Activated B cell treated with CpG ODN at 0.5 μM for 24 hours (primary cell): ENCODE results near the gene CORIN. TPM values are rescaled to one million over a fixed set of nuclear protein-coding genes. Genes with fewer than 3 reads are reported as not detected.

Experiments
- ATAC-seq: fragments of 200-7000 bp; cut with Tn5 transposase; one replicate; pipeline ENCODE4 v1.10.0; 2021; ENCODE audit warnings: low read depth, mild to moderate bottlenecking, moderate library complexity
- CTCF ChIA-PET: fragments of 350-600 bp; sonication (Branson Sonifier 250); formaldehyde crosslinking; loops from one replicate; lab custom pipeline; 2021; ENCODE audit warnings: antibody characterized with exemption; lab: Charles Lee
- POLR2A ChIA-PET: fragments of 350-600 bp; sonication (Branson Sonifier 250); formaldehyde crosslinking; loops from one replicate; lab custom pipeline; 2021; ENCODE audit warnings: antibody characterized with exemption; lab: Charles Lee
- DNase-seq: peaks from one replicate; pipeline ENCODE4 v3.0.0; 2022
- H3K27ac Mint-ChIP-seq: one replicate; pipeline ENCODE4 v1.8.0; 2020; ENCODE audit warnings: mixed read lengths
- H3K27me3 Mint-ChIP-seq: one replicate; pipeline ENCODE4 v1.8.0; 2021; ENCODE audit warnings: mixed read lengths
- H3K36me3 Mint-ChIP-seq: one replicate; pipeline ENCODE4 v1.8.0; 2021; ENCODE audit warnings: low read depth, mixed read lengths
- H3K4me1 Mint-ChIP-seq: one replicate; pipeline ENCODE4 v1.8.0; 2021; ENCODE audit warnings: mixed read lengths
- H3K4me3 Mint-ChIP-seq: one replicate; pipeline ENCODE4 v1.8.0; 2020; ENCODE audit warnings: mild to moderate bottlenecking, mixed read lengths
- H3K9me3 Mint-ChIP-seq: one replicate; pipeline ENCODE4 v1.8.0; 2020; ENCODE audit warnings: mixed read lengths
- CTCF ChIP-seq: fragments of 200-600 bp; IDR thresholded peaks from one replicate; pipeline ENCODE4 v1.8.0; 2022; ENCODE audit warnings: antibody characterized with exemption, mild to moderate bottlenecking
- intact Hi-C: fragments of 100-400 bp; cut with micrococcal nuclease; formaldehyde crosslinking; loops from one replicate; pipeline ENCODE4 v1.15.1; 2024
- total RNA-seq: library from RNA; stranded (reverse); gene quantifications from 2 replicates; pipeline ENCODE4 v1.2.3, GENCODE V29; 2022

CORIN gene
- total RNA-seq, 1 donor from 2014 or later, result not detected

DNA sequence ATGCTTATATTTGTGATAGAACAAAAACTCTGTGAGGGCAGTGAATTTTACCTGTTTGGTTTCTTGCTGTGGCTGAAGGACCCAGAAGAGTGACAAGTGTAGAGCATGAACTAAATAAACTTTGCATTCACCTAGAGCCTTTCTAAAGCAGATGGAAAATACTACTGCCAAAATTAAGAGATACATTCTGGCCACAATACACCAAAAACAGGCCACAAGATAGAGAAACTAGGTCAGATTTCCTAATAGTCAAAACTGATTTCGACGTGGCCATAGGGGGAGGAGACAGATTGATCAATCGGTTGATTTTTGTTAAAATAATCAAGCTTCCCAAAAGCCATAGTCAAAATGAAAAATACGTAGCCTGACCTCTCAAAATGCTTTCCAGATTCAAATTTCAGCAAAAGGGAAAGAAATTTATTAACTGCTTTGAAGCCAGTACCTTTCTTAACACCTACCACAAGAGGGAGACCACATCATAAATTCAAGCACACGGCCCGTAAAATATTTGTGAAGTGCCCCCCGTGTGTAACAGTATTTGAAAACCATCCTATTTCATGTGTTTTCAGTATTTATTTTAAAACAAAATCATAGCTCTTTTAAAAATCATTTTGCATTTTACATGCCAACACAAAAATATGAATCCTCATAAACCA lies 132.4 kb downstream of the CORIN start:
- POLR2A ChIA-PET, result no interaction called here
- H3K27me3 Mint-ChIP-seq, result peaks cover 26% of the 10 kb centered on the region

GRCh38 chr4:47704693-47705325 lies 133.1 kb downstream of the CORIN start:
- H3K4me3 Mint-ChIP-seq, result no peak overlapping the region
- no peaks in the 10 kb centered on the region for H3K36me3 Mint-ChIP-seq
- ChIA-PET POLR2A (no interaction called here), CTCF (interaction anchor here (0.6 kb wide), 1 partner anchor 221 kb away, joined by 3 read pairs; no protein-coding TSS in a partner anchor)
- no peaks in the 10 kb centered on the region for H3K9me3 Mint-ChIP-seq
- H3K27ac Mint-ChIP-seq, result no peak overlapping the region
- H3K27me3 Mint-ChIP-seq, result peaks cover 26% of the 10 kb centered on the region
- TF ChIP-seq CTCF, result no peak
- DNase-seq (no peak), ATAC-seq (no peak)
- intact Hi-C loops, result loop anchor here (5.0 kb wide), 1 partner anchor 227 kb away; no protein-coding TSS in a partner anchor
- H3K4me1 Mint-ChIP-seq, result no peaks in the 10 kb centered on the region

More for the DNA sequence above, 132.4 kb downstream of the CORIN start:
- no peak for TF ChIP-seq CTCF
- no peaks in the 10 kb centered on the region for H3K9me3 Mint-ChIP-seq
- no peak for DNase-seq
- no peak overlapping the region for H3K4me3 Mint-ChIP-seq
- H3K36me3 Mint-ChIP-seq, result no peaks in the 10 kb centered on the region
- intact Hi-C loops, result loop anchor here (5.0 kb wide), 1 partner anchor 227 kb away; no protein-coding TSS in a partner anchor
- ATAC-seq, result no peak
- H3K4me1 Mint-ChIP-seq, result no peaks in the 10 kb centered on the region
- CTCF ChIA-PET, result interaction anchor here (0.6 to 0.9 kb wide), 2 partner anchors 18 to 220 kb away, joined by 3 read pairs; no protein-coding TSS in a partner anchor
- H3K27ac Mint-ChIP-seq, result no peak overlapping the region

GRCh38 chr4:47703956-47704355 lies 133.9 kb downstream of the CORIN start:
- intact Hi-C loops, result no loop called here

GRCh38 chr4:47703008-47703407 lies 134.9 kb downstream of the CORIN start:
- H3K27ac Mint-ChIP-seq, result no peak overlapping the region
- ChIA-PET POLR2A (no interaction called here), CTCF (interaction anchor here (1.2 kb wide), 1 partner anchor 34 kb away, joined by 3 read pairs; no protein-coding TSS in a partner anchor)
- no peaks in the 10 kb centered on the region for H3K9me3 Mint-ChIP-seq
- H3K27me3 Mint-ChIP-seq, result peaks cover 22% of the 10 kb centered on the region
- TF ChIP-seq CTCF, result no peak
- DNase-seq, result no peak
- intact Hi-C loops, result no loop called here
- ATAC-seq, result no peak
- H3K36me3 Mint-ChIP-seq, result no peaks in the 10 kb centered on the region
- no peak overlapping the region for H3K4me3 Mint-ChIP-seq
- no peaks in the 10 kb centered on the region for H3K4me1 Mint-ChIP-seq

More at GRCh38 chr4:47703956-47704355, 133.9 kb downstream of the CORIN start:
- no peaks in the 10 kb centered on the region for H3K36me3 Mint-ChIP-seq
- CTCF ChIA-PET, result no interaction called here
- no peak for DNase-seq
- peaks cover 30% of the 10 kb centered on the region for H3K27me3 Mint-ChIP-seq
- H3K4me1 Mint-ChIP-seq, result no peaks in the 10 kb centered on the region
- TF ChIP-seq CTCF, result no peak
- ATAC-seq, result no peak
- H3K27ac Mint-ChIP-seq, result no peak overlapping the region
- no peak overlapping the region for H3K4me3 Mint-ChIP-seq
- H3K9me3 Mint-ChIP-seq, result no peaks in the 10 kb centered on the region
- POLR2A ChIA-PET, result no interaction called here

DNA sequence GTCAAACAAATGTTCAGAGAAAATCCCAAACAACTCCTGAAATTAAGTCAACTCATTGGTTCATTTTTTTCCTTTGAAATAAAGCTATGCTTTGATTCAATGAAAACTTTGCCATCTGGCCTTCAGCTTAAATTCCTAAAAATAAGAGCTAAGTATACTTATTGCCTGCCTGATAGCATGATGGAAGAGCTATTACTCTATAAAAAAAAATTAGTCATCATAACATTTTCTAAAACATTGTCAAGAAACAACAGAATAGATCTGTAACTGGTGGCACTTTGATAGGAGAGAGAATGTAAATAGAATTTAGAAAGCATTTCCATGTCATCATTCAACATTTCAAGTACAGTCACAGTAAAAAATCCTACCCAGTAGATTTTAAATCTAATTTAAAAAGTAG lies 136.6 kb downstream of the CORIN start:
- TF ChIP-seq CTCF, result no peak
- no peak for ATAC-seq
- Mint-ChIP-seq H3K9me3 (no peaks in the 10 kb centered on the region), H3K27ac (no peak overlapping the region), H3K4me1 (no peaks in the 10 kb centered on the region), H3K27me3 (peaks cover 26% of the 10 kb centered on the region), H3K36me3 (no peaks in the 10 kb centered on the region), H3K4me3 (no peak overlapping the region)
- ChIA-PET POLR2A (no interaction called here), CTCF (no interaction called here)
- no peak for DNase-seq
- intact Hi-C loops, result no loop called here
